Measurements from ENCODE around the gene TPSG1.

GRCh38 chr16:1182950-1183907 lies 41.8 kb downstream of the TPSG1 start:
- TF ChIP-seq CTCF (conservative IDR thresholded peaks at IDR 0.05; ENCODE audit: low read depth, low read length) (no peak), EZH2 (IDR thresholded peaks at IDR 0.05; ENCODE audit: borderline replicate concordance, low read depth, low read length, poor library complexity, severe bottlenecking) (no peak)

Data from A673 (cell line).